GM23338 (cell line): ENCODE measurements around the gene APPBP2. TPM values are rescaled to one million over a fixed set of nuclear protein-coding genes. Genes with fewer than 3 reads are reported as not detected.

Source experiments
- ATAC-seq: fragments of 200-7000 bp; cut with Tn5 transposase; 3 replicates; pipeline ENCODE4 v1.9.1; 2020
- DNase-seq: peaks from one replicate; pipeline ENCODE4 v3.0.0-alpha.2; 2015; ENCODE audit warnings: low spot score
- H2AFZ ChIP-seq: fragments of 200-600 bp; sonication (generic); 2 replicates; pipeline ENCODE4 v1.8.0; 2016; ENCODE audit warnings: antibody characterized with exemption, mild to moderate bottlenecking, moderate library complexity
- H3F3A ChIP-seq: fragments of 200-600 bp; sonication (generic); replicated peaks from 2 replicates; pipeline ENCODE4 v1.8.0; 2017; ENCODE audit warnings: antibody characterized with exemption, mixed run types, low read depth
- H3K27ac ChIP-seq: fragments of 200-600 bp; sonication (generic); 2 replicates; pipeline ENCODE4 v1.6.1; 2016; ENCODE audit warnings: low read depth
- H3K27me3 ChIP-seq: fragments of 200-600 bp; sonication (generic); 2 replicates; pipeline ENCODE4 v1.8.0; 2016; ENCODE audit warnings: mild to moderate bottlenecking, mixed run types, moderate library complexity; ENCODE audit not compliant: insufficient read depth
- H3K36me3 ChIP-seq: fragments of 200-600 bp; sonication (generic); 2 replicates; pipeline ENCODE4 v1.8.0; 2016; ENCODE audit warnings: mild to moderate bottlenecking; ENCODE audit not compliant: insufficient read depth
- H3K4me1 ChIP-seq: fragments of 200-600 bp; sonication (generic); 2 replicates; pipeline ENCODE4 v1.8.0; 2016; ENCODE audit warnings: mild to moderate bottlenecking, moderate library complexity; ENCODE audit not compliant: insufficient read depth
- H3K4me2 ChIP-seq: fragments of 200-600 bp; sonication (generic); 2 replicates; pipeline ENCODE4 v1.7.1; 2017; ENCODE audit warnings: mixed run types
- H3K4me3 ChIP-seq: fragments of 200-600 bp; sonication (generic); 2 replicates; pipeline ENCODE4 v1.6.1; 2016; ENCODE audit warnings: mixed run types
- H3K79me2 ChIP-seq: fragments of 200-600 bp; sonication (generic); replicated peaks from 2 replicates; pipeline ENCODE4 v1.8.0; 2017; ENCODE audit warnings: mild to moderate bottlenecking; ENCODE audit not compliant: insufficient read depth
- H3K9me2 ChIP-seq: fragments of 200-600 bp; sonication (generic); 2 replicates; pipeline ENCODE4 v1.8.0; 2017; ENCODE audit not compliant: insufficient read depth
- H4K20me1 ChIP-seq: fragments of 200-600 bp; sonication (generic); replicated peaks from 2 replicates; pipeline ENCODE4 v1.8.0; 2017; ENCODE audit warnings: mild to moderate bottlenecking; ENCODE audit not compliant: insufficient read depth
- H3K27ac Mint-ChIP-seq: 2 replicates; pipeline ENCODE4 v1.8.0; 2020; ENCODE audit warnings: inconsistent platforms, mild to moderate bottlenecking, moderate library complexity, mixed read lengths
- H3K27me3 Mint-ChIP-seq: 3 replicates; pipeline ENCODE4 v1.8.0; 2022; ENCODE audit warnings: low read depth, mild to moderate bottlenecking, moderate library complexity, mixed read lengths, inconsistent platforms; ENCODE audit not compliant: insufficient read depth, poor library complexity
- H3K36me3 Mint-ChIP-seq: 3 replicates; pipeline ENCODE4 v1.8.0; 2021; ENCODE audit warnings: low read depth, mild to moderate bottlenecking, inconsistent platforms, moderate library complexity, mixed read lengths
- H3K4me1 Mint-ChIP-seq: 3 replicates; pipeline ENCODE4 v1.8.0; 2020; ENCODE audit warnings: mild to moderate bottlenecking, inconsistent platforms, mixed read lengths
- H3K4me3 Mint-ChIP-seq: 3 replicates; pipeline ENCODE4 v1.8.0; 2021; ENCODE audit warnings: moderate library complexity, mild to moderate bottlenecking, inconsistent platforms, mixed read lengths
- H3K9me3 Mint-ChIP-seq: 3 replicates; pipeline ENCODE4 v1.8.0; 2020; ENCODE audit warnings: moderate library complexity, mild to moderate bottlenecking, inconsistent platforms, mixed read lengths
- CREB1 ChIP-seq: fragments of 250-450 bp; sonication (Bioruptor Pico); IDR thresholded peaks from 2 replicates; pipeline ENCODE4 v1.5.0; 2020; ENCODE audit warnings: low read depth, mild to moderate bottlenecking, moderate library complexity
- EZH2 ChIP-seq: fragments of 200-600 bp; sonication (generic); IDR thresholded peaks from one replicate; pipeline ENCODE4 v1.8.0; 2017; ENCODE audit warnings: antibody characterized with exemption, mild to moderate bottlenecking, low read depth; ENCODE audit not compliant: unreplicated experiment
- EZH2phosphoT487 ChIP-seq: fragments of 200-600 bp; sonication (generic); IDR thresholded peaks from one replicate; pipeline ENCODE4 v1.8.1; 2018; ENCODE audit warnings: antibody characterized with exemption; ENCODE audit not compliant: unreplicated experiment
- JUNB ChIP-seq: IDR thresholded peaks from one replicate; pipeline ENCODE4 v1.6.1; 2016; ENCODE audit warnings: antibody characterized with exemption; ENCODE audit not compliant: unreplicated experiment
- NANOG ChIP-seq: IDR thresholded peaks from 2 replicates; pipeline ENCODE4 v1.6.1; 2016; ENCODE audit warnings: antibody characterized with exemption, borderline replicate concordance
- POLR2AphosphoS5 ChIP-seq: IDR thresholded peaks from 2 replicates; pipeline ENCODE4 v1.6.1; 2016; ENCODE audit warnings: antibody characterized with exemption, low read depth
- REST ChIP-seq: IDR thresholded peaks from one replicate; pipeline ENCODE4 v1.6.1; 2018; ENCODE audit warnings: antibody characterized with exemption; ENCODE audit not compliant: unreplicated experiment
- STAT1 ChIP-seq: IDR thresholded peaks from one replicate; pipeline ENCODE4 v1.6.1; 2016; ENCODE audit warnings: antibody characterized with exemption; ENCODE audit not compliant: unreplicated experiment
- ZNF114 ChIP-seq: fragments of 250-450 bp; sonication (Bioruptor Pico); IDR thresholded peaks from 2 replicates; pipeline ENCODE4 v1.5.0; 2020; ENCODE audit warnings: mild to moderate bottlenecking, moderate library complexity
- ZNF331 ChIP-seq: fragments of 250-450 bp; sonication (Bioruptor Pico); IDR thresholded peaks from 2 replicates; pipeline ENCODE4 v1.5.0; 2020; ENCODE audit warnings: low read depth, mild to moderate bottlenecking, moderate library complexity
- ZNF462 ChIP-seq: fragments of 250-450 bp; sonication (Bioruptor Pico); IDR thresholded peaks from 2 replicates; pipeline ENCODE4 v1.5.0; 2020; ENCODE audit warnings: mild to moderate bottlenecking, moderate library complexity
- polyA plus RNA-seq: library from polyadenylated mRNA; unstranded; fragments of >200 nt; fragmentation: Nextera tagmentation; extraction: Ambion mirVana; gene quantifications from 2 replicates; pipeline ENCODE4 v1.2.1, GENCODE V29; 2016
- total RNA-seq: library from RNA; depleted of rRNA; stranded (reverse); fragments of >200 nt; shearing (Covaris generic); gene quantifications from 2 replicates; pipeline ENCODE4 v1.2.3, GENCODE V29; 2014
- TF ChIP-seq, protein P1 (sequence below): IDR thresholded peaks from 2 replicates; pipeline ENCODE4 v1.6.1; 2016; ENCODE audit warnings: antibody characterized with exemption
- TF ChIP-seq, protein P2 (sequence below), 2 experiments: fragments of 200-600 bp in 1 of 2; sonication (generic) in 1 of 2; conservative IDR thresholded peaks; 2 replicates each; pipeline versions ENCODE4 v1.5.1 to v1.6.1; 2016 to 2017; ENCODE audit warnings: antibody characterized with exemption in 2 of 2, low read depth in 2 of 2, mild to moderate bottlenecking in 2 of 2, moderate library complexity in 1 of 2

The APPBP2 gene
- total and polyA plus RNA-seq, 2 experiments from 2014 or later, result 9.3 to 15.0 TPM

GRCh38 chr17:60501589-60501988, 24.5 kb downstream of the APPBP2 start:
- no peaks in the 10 kb centered on the region for H3K9me2 ChIP-seq
- DNase-seq (no peak), ATAC-seq (no peak)
- H2AFZ ChIP-seq, result no peak overlapping the region
- H3K27ac ChIP-seq, result no peak overlapping the region
- no peak overlapping the region for H3K4me3 Mint-ChIP-seq
- H3K36me3 ChIP-seq, result no peaks in the 10 kb centered on the region
- H4K20me1 ChIP-seq, result peaks cover 17% of the 10 kb centered on the region
- peaks cover 68% of the 10 kb centered on the region for H3K79me2 ChIP-seq
- no peaks in the 10 kb centered on the region for H3K27me3 Mint-ChIP-seq
- no peaks in the 10 kb centered on the region for H3K4me1 ChIP-seq
- TF ChIP-seq EZH2, result no peak
- no peak for TF ChIP-seq POLR2AphosphoS5
- no peak for TF ChIP-seq ZNF462 (CRISPR knock-in tag)
- TF ChIP-seq STAT1, result no peak
- TF ChIP-seq, protein P1, sequence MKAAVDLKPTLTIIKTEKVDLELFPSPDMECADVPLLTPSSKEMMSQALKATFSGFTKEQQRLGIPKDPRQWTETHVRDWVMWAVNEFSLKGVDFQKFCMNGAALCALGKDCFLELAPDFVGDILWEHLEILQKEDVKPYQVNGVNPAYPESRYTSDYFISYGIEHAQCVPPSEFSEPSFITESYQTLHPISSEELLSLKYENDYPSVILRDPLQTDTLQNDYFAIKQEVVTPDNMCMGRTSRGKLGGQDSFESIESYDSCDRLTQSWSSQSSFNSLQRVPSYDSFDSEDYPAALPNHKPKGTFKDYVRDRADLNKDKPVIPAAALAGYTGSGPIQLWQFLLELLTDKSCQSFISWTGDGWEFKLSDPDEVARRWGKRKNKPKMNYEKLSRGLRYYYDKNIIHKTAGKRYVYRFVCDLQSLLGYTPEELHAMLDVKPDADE, result no peak
- no peak for TF ChIP-seq ZNF114 (CRISPR knock-in tag)
- TF ChIP-seq EZH2phosphoT487, result no peak
- TF ChIP-seq, protein P2, sequence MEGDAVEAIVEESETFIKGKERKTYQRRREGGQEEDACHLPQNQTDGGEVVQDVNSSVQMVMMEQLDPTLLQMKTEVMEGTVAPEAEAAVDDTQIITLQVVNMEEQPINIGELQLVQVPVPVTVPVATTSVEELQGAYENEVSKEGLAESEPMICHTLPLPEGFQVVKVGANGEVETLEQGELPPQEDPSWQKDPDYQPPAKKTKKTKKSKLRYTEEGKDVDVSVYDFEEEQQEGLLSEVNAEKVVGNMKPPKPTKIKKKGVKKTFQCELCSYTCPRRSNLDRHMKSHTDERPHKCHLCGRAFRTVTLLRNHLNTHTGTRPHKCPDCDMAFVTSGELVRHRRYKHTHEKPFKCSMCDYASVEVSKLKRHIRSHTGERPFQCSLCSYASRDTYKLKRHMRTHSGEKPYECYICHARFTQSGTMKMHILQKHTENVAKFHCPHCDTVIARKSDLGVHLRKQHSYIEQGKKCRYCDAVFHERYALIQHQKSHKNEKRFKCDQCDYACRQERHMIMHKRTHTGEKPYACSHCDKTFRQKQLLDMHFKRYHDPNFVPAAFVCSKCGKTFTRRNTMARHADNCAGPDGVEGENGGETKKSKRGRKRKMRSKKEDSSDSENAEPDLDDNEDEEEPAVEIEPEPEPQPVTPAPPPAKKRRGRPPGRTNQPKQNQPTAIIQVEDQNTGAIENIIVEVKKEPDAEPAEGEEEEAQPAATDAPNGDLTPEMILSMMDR (conservative IDR thresholded peaks at IDR 0.05; ENCODE audit: low read depth in 2 of 2), result no peak
- TF ChIP-seq REST, result no peak
- TF ChIP-seq JUNB, result no peak
- no peak for TF ChIP-seq NANOG
- TF ChIP-seq CREB1 (CRISPR knock-in tag), result no peak
- no peak for TF ChIP-seq ZNF331 (CRISPR knock-in tag)
- H3F3A ChIP-seq, result no peaks in the 10 kb centered on the region
- H3K4me2 ChIP-seq, result no peak overlapping the region
- peaks cover 29% of the 10 kb centered on the region for H3K36me3 Mint-ChIP-seq
- H3K9me3 Mint-ChIP-seq, result no peaks in the 10 kb centered on the region
- H3K27ac Mint-ChIP-seq, result no peak overlapping the region
- H3K4me3 ChIP-seq, result no peak overlapping the region
- H3K27me3 ChIP-seq, result no peaks in the 10 kb centered on the region
- peaks cover 3% of the 10 kb centered on the region; the same call in 1 of the 3 replicates for H3K4me1 Mint-ChIP-seq
